KMS-11 (cell line): ENCODE results near the gene TMOD1.

Experiments used
- H2AFZ ChIP-seq: fragments of 200-600 bp; sonication (generic); 2 replicates; pipeline ENCODE4 v1.6.1; 2016; ENCODE audit warnings: antibody characterized with exemption, mixed run types, low read depth
- H3K27ac ChIP-seq: fragments of 200-600 bp; sonication (generic); 2 replicates; pipeline ENCODE4 v1.6.1; 2016; ENCODE audit warnings: mild to moderate bottlenecking, mixed run types
- H3K27me3 ChIP-seq: fragments of 200-600 bp; sonication (generic); 2 replicates; pipeline ENCODE4 v1.6.1; 2017; ENCODE audit warnings: mild to moderate bottlenecking, low read depth, mixed run types, moderate library complexity; ENCODE audit not compliant: insufficient read depth
- H3K36me3 ChIP-seq: fragments of 200-600 bp; sonication (generic); 2 replicates; pipeline ENCODE4 v1.6.1; 2017; ENCODE audit warnings: mild to moderate bottlenecking, mixed run types; ENCODE audit not compliant: insufficient read depth
- H3K4me1 ChIP-seq: fragments of 200-600 bp; sonication (generic); 2 replicates; pipeline ENCODE4 v1.6.1; 2016; ENCODE audit warnings: mild to moderate bottlenecking, low read depth, mixed run types; ENCODE audit not compliant: poor library complexity, severe bottlenecking
- H3K4me2 ChIP-seq: fragments of 200-600 bp; sonication (generic); 2 replicates; pipeline ENCODE4 v1.7.0; 2016; ENCODE audit warnings: mild to moderate bottlenecking, mixed run types
- H3K4me3 ChIP-seq: fragments of 200-600 bp; sonication (generic); IDR thresholded peaks from 2 replicates; pipeline ENCODE4 v1.6.1; 2017; ENCODE audit warnings: low read depth, low read length, mixed read lengths; ENCODE audit not compliant: insufficient read depth
- H3K79me2 ChIP-seq: fragments of 200-600 bp; sonication (generic); 2 replicates; pipeline ENCODE4 v1.6.1; 2016; ENCODE audit warnings: low read depth, mixed run types; ENCODE audit not compliant: insufficient read depth
- H3K9ac ChIP-seq: fragments of 200-600 bp; sonication (generic); 2 replicates; pipeline ENCODE4 v1.6.1; 2016; ENCODE audit warnings: mild to moderate bottlenecking, mixed run types
- H4K20me1 ChIP-seq: fragments of 200-600 bp; sonication (generic); 2 replicates; pipeline ENCODE4 v1.6.1; 2016; ENCODE audit warnings: mild to moderate bottlenecking, mixed run types; ENCODE audit not compliant: insufficient read depth
- TF ChIP-seq, protein P1 (sequence below): fragments of 200-600 bp; sonication (generic); conservative IDR thresholded peaks from 2 replicates; pipeline ENCODE4 v1.6.1; 2017; ENCODE audit warnings: low read depth, mild to moderate bottlenecking, antibody characterized with exemption, low read length, moderate library complexity, mixed read lengths

The TMOD1 gene

DNA sequence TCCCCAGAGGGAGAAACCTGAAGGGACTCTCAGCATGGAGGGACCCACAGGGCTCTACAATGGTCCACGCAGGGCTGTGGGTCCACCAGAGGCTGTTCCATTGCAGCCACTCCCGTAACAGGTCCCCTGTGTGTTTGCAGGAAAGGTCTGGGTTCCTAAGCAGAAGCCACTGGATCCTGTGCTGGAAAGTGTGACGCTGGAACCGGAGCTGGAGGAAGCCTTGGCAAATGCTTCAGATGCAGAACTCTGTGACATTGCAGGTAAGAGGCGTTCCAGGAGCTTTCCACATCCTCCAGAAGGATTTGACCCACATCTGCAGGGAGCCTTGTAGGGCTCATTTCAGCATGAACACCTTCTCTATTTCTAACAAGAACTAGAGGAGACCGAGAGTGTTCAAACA, 51.7 kb downstream of the TMOD1 start:
- TF ChIP-seq, protein P1, sequence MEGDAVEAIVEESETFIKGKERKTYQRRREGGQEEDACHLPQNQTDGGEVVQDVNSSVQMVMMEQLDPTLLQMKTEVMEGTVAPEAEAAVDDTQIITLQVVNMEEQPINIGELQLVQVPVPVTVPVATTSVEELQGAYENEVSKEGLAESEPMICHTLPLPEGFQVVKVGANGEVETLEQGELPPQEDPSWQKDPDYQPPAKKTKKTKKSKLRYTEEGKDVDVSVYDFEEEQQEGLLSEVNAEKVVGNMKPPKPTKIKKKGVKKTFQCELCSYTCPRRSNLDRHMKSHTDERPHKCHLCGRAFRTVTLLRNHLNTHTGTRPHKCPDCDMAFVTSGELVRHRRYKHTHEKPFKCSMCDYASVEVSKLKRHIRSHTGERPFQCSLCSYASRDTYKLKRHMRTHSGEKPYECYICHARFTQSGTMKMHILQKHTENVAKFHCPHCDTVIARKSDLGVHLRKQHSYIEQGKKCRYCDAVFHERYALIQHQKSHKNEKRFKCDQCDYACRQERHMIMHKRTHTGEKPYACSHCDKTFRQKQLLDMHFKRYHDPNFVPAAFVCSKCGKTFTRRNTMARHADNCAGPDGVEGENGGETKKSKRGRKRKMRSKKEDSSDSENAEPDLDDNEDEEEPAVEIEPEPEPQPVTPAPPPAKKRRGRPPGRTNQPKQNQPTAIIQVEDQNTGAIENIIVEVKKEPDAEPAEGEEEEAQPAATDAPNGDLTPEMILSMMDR, result no peak
- Histone ChIP-seq H3K4me2 (no peak overlapping the region), H3K4me3 (no peak overlapping the region), H3K9ac (no peak overlapping the region), H3K4me1 (peaks cover 14% of the 10 kb centered on the region), H3K27me3 (no peaks in the 10 kb centered on the region), H2AFZ (no peak overlapping the region), H3K36me3 (no peaks in the 10 kb centered on the region), H3K79me2 (no peaks in the 10 kb centered on the region), H4K20me1 (no peaks in the 10 kb centered on the region), H3K27ac (no peak overlapping the region)

DNA sequence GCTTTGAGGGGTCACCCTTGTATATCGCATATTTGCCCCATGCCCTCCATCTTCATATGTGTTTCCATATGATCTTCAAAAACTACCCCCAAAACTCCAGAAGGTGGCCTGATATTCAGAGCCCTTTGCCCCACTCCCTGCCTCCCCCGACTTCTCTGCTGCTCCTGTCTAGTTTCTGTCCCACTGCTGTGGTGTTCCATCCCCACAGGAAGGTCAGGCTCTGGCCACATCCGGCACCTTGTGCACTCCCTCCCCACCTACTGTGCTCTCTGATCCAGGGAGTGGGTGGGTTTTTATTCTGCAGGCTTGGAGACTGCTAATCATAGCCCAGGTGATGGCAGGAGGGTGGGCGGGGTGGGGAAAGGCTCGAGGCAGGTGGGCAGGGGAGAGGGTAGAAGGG, 52.4 kb downstream of the TMOD1 start:
- Histone ChIP-seq H3K36me3 (no peaks in the 10 kb centered on the region), H4K20me1 (no peaks in the 10 kb centered on the region), H3K4me2 (no peak overlapping the region), H3K79me2 (no peaks in the 10 kb centered on the region), H3K27me3 (no peaks in the 10 kb centered on the region), H3K27ac (no peak overlapping the region), H3K9ac (no peak overlapping the region), H2AFZ (no peak overlapping the region), H3K4me3 (no peak overlapping the region), H3K4me1 (peaks cover 21% of the 10 kb centered on the region)
- TF ChIP-seq, protein P1, result no peak

DNA sequence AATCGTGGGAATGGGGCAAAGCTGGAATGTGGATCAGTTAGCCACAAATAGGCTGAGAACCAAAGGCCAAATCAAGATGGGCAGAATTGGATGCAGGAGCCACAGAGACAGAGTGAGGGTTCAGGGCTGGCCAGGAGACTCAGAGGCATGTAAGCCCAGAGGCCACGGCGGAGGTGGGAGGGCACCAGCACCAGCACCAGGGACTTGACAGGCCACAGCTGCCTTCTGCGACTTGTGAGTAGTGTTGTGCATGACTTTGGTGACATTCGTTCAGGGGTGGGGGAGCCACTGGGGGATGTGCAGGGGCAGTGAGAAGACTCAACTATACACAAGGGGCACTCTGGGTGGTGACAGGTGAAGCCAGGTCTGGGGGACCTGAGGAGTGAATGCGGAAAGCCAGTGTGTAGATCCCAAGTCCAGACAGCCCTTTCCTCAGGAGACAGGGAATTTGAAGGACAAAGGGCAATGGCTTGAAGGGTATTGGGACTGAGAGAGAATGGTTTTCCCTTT, 53.2 kb downstream of the TMOD1 start:
- Histone ChIP-seq H3K27me3 (no peaks in the 10 kb centered on the region), H3K4me3 (no peak overlapping the region), H3K9ac (no peak overlapping the region), H2AFZ (no peak overlapping the region), H4K20me1 (no peaks in the 10 kb centered on the region), H3K79me2 (no peaks in the 10 kb centered on the region), H3K4me1 (peaks cover 24% of the 10 kb centered on the region), H3K27ac (no peak overlapping the region), H3K36me3 (no peaks in the 10 kb centered on the region), H3K4me2 (no peak overlapping the region)
- TF ChIP-seq, protein P1, result no peak

DNA sequence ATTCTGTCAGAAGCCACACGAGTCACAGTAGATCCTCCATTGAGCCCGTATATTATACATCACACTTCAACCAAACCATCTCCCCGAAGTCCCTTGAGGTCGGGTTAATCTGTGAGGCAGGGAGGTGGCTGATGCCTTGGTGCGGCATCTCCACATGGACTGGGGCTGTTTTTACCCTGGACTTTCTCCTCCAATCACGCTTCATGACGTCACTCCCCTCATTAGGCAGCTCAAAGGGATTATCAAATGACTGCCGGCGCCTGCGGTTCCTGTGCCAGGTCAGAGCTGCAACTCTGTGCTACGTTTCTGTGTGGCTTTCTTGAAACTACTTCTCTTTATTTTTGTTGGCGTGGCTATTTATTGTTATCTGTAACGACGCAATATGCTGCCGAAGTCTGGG, 53.7 kb downstream of the TMOD1 start:
- no peak overlapping the region for H3K27ac ChIP-seq
- H2AFZ ChIP-seq, result no peak overlapping the region
- H3K4me1 ChIP-seq, result peaks cover 30% of the 10 kb centered on the region
- H3K79me2 ChIP-seq, result no peaks in the 10 kb centered on the region
- H3K36me3 ChIP-seq, result no peaks in the 10 kb centered on the region
- no peak overlapping the region for H3K9ac ChIP-seq
- H3K27me3 ChIP-seq, result no peaks in the 10 kb centered on the region
- H3K4me3 ChIP-seq, result no peak overlapping the region
- TF ChIP-seq, protein P1, result no peak
- no peaks in the 10 kb centered on the region for H4K20me1 ChIP-seq
- H3K4me2 ChIP-seq, result no peak overlapping the region
